Right renal pelvis (tissue), 4 donors: ENCODE data around the gene MEGF11. TPM values are rescaled to one million over a fixed set of nuclear protein-coding genes. Genes with fewer than 3 reads are reported as not detected.

Source experiments
- DNase-seq, 4 donors: peaks; one replicate each; pipeline ENCODE4 v3.0.0-alpha.2; 2013; ENCODE audit warnings: low read depth in 4 of 4, low spot score in 3 of 4, missing footprints in 1 of 4
- polyA plus RNA-seq, 4 donors: library from polyadenylated mRNA; unstranded; fragments of 120-200 nt; gene quantifications; one replicate each; pipeline ENCODE4 v1.2.1, GENCODE V29; 2013; ENCODE audit not compliant: insufficient read length in 4 of 4

The MEGF11 gene
- polyA plus RNA-seq, 4 donors, result 2.2 to 3.8 (median 2.6) TPM

DNA sequence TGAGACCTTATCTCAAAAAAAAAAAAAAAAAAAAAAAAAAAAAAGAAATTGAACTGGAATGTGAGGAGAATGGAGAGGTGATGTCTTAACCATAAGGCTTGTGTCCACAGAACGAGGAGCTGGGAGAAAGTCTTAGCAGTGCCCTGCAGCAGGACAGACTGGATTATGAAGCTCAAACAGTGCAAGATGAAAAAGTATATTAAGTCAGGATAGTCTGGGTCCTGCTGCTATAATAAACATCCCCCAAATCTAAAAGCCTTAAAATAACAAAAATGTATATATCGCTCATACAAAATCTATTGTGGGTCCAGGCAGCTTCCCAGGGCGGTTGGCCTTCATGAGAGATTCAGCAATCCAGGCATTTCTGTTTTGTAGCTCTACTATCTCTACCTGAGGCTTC lies 208.7 kb downstream of the MEGF11 start:
- DNase-seq, result no peak

DNA sequence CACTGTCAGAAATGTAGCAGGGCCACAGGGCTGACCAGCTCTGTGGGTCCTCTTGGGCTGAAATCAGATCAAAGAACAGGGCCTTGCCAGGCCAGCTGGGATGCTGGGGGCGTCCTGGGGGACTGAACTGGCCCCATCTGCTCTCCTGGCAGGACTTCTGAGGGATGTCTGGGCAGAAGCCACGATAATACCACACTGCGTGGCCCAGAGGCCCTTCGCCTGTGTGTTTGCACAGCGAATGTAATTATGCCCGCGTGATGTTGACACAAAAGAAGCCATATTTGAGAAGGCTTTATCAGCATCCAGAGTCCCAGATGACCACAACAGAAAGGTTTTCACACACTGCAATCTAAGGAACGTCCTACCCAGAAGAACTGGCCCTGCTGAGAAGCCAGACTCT lies 210.3 kb downstream of the MEGF11 start:
- no peak for DNase-seq

GRCh38 chr15:66042624-66043023 lies 210.9 kb downstream of the MEGF11 start:
- DNase-seq, result no peak

DNA sequence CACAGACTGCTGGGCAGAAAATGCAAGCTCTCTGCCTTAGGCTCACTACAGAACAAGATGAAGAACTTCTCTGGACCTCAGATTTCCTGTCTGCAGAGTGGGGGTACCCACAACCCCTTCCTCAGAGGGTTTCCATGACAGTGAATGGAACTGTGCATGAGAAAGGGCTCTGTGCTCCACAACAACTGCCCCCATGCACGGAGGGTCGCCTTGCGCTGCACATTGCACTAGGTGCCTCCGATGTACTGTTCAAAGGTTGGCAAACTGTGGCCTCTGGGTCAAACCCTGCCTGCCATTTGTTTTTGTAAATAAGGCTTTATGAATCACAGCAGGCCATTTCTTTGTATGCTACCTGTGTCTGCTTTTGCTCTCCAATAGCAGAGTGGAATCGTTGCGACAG lies 212.3 kb downstream of the MEGF11 start:
- no peak for DNase-seq

- no peak for DNase-seq
Measured at GRCh38 chr15:66040211-66040892, 213.2 kb downstream of the MEGF11 start.

GRCh38 chr15:66039117-66039871 lies 214.3 kb downstream of the MEGF11 start:
- no peak for DNase-seq

DNA sequence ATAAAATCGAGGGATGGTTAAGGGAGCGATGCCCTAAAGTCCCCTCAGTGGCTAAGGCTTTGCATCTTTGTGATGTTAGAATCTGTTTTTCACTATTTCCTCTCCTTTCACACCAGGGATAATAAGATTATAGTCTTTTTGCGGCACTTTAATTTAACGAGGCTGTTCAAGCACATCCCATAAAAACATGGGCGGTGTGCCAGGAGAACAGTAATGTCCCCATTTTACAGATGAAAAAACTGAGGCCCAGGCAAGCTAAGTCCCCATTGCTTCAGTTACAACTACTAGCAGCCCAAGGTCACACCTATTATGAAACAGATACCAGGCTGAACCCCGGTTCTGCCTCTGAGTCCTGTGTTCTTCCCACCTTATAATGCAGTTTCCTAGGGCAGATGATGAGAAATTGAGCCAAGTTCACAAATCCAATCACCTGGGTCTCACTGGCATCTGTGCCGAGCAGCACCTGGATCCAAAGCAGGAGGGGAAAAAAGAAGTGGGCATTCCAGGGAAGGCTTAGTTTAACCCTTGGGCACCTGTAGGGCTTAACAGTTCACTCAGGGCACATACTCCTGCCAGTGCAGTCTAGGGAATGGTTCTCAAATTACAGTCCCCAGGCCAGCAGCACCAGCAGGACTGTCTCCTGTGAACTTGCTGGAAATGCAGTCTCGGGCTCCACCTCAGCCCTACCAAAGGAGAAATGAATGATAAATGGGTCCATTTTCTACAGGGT lies 215.0 kb downstream of the MEGF11 start:
- no peak for DNase-seq

DNA sequence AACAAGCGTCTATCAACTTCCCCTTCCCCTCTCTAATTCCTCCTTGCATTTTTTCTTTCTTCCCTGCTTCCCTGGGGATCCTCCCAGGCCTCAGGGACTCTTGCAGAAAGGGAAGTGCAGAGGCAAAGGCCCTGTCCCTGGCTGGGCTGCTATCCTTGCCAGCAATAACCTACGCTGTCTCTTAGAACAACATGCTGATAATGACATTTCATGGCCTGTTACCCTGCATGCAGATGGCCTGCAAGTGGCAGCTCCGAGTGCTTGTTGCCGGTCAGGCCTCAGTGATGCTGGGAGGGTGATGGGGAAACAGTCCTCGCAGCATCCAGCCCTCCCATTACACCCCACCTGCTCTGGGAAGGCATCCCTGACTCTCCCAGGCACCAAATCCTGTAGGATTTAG lies 216.7 kb downstream of the MEGF11 start:
- no peak for DNase-seq

DNA sequence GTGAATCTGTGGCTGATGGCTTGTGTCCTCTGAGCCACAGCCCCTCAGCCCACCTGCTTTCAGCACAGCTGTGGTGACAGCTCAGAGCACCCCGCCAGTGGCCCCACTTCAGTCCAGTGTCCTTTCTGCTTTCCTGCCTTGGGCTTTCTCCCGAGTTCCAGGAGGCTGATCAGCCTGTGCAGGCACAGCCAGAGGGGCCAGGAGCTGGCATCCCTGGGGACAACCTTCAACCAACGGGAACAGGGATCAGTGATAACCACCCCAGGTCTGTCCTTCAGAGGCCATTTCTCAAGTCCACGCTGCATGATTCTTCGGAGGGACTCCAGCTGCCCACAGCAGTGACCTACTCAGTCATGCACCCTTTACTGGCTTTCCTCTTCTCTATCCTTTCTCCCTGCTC lies 217.6 kb downstream of the MEGF11 start:
- DNase-seq, result no peak

GRCh38 chr15:66033143-66033542 lies 220.4 kb downstream of the MEGF11 start:
- DNase-seq, result no peak

DNA sequence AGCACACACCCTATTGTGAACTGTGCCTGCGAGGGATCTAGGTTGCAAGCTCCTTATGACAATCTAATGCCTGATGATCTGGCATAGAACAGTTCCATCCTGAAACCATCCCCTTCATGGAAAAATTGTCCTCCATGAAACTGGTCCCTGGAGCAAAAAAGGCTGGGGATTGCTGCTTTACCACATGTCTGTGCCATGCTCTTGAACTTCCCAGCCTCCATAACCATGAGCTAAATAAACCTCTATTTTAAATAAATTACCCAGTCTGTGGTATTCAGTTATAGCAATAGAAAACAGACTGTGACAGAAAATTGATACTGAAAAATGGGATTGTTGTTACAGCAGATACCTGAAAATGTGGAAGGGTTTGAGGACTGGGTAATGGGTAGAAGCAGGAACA lies 221.5 kb downstream of the MEGF11 start:
- no peak for DNase-seq

DNA sequence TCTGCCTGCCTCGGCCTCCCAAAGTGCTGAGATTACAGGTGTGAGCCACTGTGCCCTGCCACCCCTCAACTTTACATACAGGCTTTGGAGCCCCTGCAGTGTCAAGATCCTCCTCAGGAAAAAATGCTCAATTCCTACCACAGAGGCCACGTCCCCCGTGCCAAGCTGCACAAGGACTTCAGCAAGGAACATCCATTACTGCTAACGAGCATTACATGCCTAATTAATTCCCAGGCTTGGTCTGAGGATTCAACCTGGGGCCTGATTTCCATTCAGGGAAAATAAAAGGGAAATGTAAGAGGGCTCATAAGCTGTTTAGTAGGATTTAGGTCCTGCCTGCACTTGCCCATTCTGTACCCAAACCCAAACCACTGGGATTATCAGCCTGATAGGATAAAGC lies 222.9 kb downstream of the MEGF11 start:
- no peak for DNase-seq

- DNase-seq, result no peak
Measured at GRCh38 chr15:66029650-66030049, 223.9 kb downstream of the MEGF11 start.

DNA sequence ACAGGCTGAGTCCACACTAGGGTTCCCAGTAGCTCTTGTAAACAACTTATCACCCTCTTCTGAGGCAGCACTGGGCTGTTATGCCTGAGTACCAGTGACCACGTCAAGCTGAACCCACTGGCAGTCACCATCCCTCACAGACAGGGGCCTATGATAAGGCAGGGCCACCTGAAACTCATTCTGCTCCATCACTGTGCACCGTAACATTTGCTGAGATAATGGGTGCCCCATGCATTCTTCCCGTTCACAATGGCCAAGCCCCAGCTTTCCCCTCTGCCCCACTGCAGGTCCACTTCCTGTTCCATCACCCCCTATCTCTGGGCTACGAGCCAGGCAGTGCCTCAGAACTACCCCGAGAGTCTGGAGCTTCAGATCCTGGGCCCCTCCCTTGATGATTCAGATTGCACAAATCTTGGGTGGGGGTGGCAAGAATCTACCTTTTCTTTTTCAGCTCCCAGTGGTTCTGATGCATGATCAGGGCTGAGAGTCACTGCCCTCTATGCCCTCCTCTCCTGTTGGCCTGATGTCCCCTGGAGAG lies 226.2 kb downstream of the MEGF11 start:
- DNase-seq, result no peak

DNA sequence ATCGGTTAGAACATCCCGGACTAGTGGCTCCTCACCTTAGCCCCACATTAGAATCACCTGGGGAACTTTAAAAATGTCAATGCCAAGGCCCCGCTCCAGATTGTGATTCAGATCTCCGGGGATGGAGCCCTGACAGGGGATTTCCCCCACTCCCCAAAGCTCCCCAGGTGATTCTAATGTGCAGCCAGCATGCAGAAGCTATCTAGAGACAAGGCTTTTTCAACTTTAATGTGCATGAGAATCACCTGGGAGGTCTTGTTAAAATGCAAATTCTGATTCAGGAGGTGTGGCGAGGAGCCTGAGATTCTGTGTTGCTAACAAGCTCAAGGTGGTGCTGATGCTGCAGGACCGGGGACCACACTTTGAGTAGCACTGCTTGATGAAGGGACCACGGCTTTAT lies 227.6 kb downstream of the MEGF11 start:
- DNase-seq, result no peak

GRCh38 chr15:66025015-66025452 lies 228.5 kb downstream of the MEGF11 start:
- DNase-seq, result no peak

DNA sequence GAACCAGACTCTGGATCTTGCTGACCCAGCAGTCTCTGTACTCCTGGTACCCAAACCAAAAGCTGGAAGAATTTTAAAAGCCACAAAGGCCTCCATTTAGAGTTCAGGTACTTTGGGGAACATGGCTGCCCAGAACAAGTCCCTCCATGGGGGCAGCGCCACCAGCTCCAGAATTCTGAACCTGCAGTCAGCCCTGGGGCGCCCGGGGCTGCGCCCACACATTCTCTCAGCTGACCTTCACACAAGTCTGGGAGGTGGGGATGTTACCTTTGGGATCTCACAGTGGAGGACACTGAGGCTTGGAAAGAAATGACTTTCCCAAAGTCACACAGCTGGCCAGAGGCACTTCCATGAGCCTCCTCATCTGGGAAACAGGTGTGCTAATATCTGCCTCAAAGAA lies 229.4 kb downstream of the MEGF11 start:
- no peak for DNase-seq

GRCh38 chr15:66023311-66023972 lies 230.1 kb downstream of the MEGF11 start:
- DNase-seq, result no peak

- DNase-seq, result no peak
Measured at GRCh38 chr15:66022163-66022525, 231.4 kb downstream of the MEGF11 start.

DNA sequence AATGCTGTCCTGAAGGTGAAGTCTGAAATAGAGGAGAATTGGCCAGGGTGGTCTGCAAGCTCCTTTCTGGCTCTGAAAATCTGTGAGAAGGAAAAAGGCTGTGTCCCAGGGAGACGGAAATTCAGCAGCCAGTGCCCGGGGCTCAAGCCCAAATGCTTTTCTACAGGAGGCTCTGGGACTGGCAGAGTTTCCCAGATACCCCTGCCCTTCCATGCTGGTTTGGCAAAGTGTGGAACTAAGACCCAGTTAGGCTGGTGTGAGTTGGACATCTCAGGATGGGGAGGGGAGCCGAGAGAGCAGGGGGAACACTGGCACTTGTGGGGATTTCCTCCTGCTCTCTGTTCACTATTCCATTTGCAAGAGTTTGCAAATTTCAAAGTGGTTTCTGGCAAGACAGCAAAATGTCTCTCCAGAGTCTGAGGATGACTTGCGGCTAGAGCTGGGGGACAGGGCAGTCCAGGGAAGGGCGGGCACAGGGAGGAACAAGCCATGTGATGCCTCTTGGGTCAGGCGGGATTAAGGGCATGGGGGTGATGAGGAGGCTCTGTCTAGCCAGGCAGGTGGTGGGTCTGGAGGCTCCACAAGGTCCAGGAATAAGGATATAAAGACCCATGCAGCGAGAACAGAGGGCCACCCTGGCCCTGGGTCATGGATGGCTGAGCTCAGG lies 231.9 kb downstream of the MEGF11 start:
- no peak for DNase-seq
